KOPT-K1 (cell line): ENCODE data around the gene DUSP28.
A peak's percentile ranks its signal among the peaks of the same experiment; 100 is the strongest.

Source experiments
- H3K27ac ChIP-seq: fragments of 200-600 bp; sonication (generic); 2 replicates; pipeline ENCODE4 v1.5.1; 2016; ENCODE audit warnings: antibody characterized with exemption, mild to moderate bottlenecking, low read depth, low read length; ENCODE audit not compliant: poor library complexity, severe bottlenecking
- H3K36me3 ChIP-seq: fragments of 200-600 bp; sonication (generic); 2 replicates; pipeline ENCODE4 v1.5.1; 2017; ENCODE audit warnings: antibody characterized with exemption, mild to moderate bottlenecking, low read length, moderate library complexity; ENCODE audit not compliant: insufficient read depth
- H3K9me3 ChIP-seq: fragments of 200-600 bp; sonication (generic); 2 replicates; pipeline ENCODE4 v1.5.1; 2017; ENCODE audit warnings: antibody characterized with exemption, low read length, mild to moderate bottlenecking; ENCODE audit not compliant: insufficient read depth, poor library complexity, severe bottlenecking

The DUSP28 gene

GRCh38 chr2:240571314-240571973 is 11.3 kb downstream of the DUSP28 start:
- Histone ChIP-seq H3K9me3 (no peaks in the 10 kb centered on the region), H3K36me3 (peaks cover 34% of the 10 kb centered on the region; the same call in 1 of the 2 replicates), H3K27ac (no peak overlapping the region)

- Histone ChIP-seq H3K9me3 (no peaks in the 10 kb centered on the region), H3K36me3 (peaks cover 43% of the 10 kb centered on the region; the same call in 1 of the 2 replicates), H3K27ac (no peak overlapping the region)
Observed at GRCh38 chr2:240572141-240573031, 12.2 kb downstream of the DUSP28 start.

DNA sequence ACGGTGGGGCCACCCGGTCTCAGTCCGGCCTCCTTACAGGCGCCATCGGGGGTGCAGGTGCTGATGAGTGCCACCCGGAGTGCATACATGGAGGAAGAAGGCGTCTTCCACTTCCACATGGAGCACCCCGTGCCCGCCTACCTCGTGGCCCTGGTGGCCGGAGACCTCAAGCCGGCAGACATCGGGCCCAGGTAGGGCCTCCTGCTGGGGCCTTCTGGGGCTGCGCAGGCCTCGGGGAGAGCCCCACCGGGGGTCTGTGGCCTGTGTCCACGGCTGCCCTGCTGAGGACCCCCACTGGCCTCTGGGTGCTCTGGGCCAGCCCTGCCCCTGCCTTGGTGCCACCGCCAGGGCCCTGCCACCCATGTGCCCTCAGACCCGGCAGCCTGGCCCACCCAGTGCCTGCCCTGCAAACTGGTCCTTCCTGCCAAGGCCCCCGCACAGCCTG is 12.9 kb downstream of the DUSP28 start:
- H3K27ac ChIP-seq: no peak overlapping the region
- no peaks in the 10 kb centered on the region for H3K9me3 ChIP-seq
- H3K36me3 ChIP-seq: peaks cover 50% of the 10 kb centered on the region; the same call in 1 of the 2 replicates

GRCh38 chr2:240573516-240574385 is 13.6 kb downstream of the DUSP28 start:
- Histone ChIP-seq H3K9me3 (no peaks in the 10 kb centered on the region), H3K27ac (no peak overlapping the region), H3K36me3 (peaks cover 57% of the 10 kb centered on the region; the same call in 1 of the 2 replicates)

DNA sequence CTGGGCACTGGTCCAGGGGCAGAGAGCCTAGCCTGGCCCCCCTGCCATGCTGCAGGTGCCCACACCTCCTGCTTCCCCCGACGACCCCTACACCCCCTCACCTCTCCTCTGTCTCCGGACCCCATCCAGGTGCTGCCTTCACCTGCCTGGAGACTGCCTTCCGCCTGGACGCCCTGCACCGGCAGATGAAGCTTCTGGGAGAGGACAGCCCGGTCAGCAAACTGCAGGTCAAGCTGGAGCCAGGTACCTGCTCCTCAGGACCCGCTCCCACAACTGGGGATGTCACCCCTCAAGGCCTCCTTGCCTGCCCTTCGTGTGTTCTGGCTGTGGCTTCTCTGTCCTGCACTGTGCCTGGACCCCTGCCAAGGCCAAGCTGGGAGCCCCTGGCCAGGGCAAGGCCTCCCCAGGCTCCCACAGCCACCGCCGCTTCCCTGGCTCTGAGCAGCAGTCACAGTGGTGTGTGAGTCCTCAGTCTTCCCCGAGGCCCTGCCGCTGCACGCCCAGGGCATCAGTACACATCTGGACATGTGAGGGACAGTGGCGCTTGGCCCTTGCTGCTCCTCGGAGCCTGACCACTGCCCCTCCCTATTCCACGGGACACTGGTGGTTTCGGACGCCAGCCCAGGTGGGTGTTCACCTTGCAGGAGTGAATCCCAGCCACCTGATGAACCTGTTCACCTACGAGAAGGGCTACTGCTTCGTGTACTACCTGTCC is 14.4 kb downstream of the DUSP28 start:
- H3K9me3 ChIP-seq: no peaks in the 10 kb centered on the region
- no peak overlapping the region for H3K27ac ChIP-seq
- peaks cover 59% of the 10 kb centered on the region; the same call in 1 of the 2 replicates for H3K36me3 ChIP-seq

DNA sequence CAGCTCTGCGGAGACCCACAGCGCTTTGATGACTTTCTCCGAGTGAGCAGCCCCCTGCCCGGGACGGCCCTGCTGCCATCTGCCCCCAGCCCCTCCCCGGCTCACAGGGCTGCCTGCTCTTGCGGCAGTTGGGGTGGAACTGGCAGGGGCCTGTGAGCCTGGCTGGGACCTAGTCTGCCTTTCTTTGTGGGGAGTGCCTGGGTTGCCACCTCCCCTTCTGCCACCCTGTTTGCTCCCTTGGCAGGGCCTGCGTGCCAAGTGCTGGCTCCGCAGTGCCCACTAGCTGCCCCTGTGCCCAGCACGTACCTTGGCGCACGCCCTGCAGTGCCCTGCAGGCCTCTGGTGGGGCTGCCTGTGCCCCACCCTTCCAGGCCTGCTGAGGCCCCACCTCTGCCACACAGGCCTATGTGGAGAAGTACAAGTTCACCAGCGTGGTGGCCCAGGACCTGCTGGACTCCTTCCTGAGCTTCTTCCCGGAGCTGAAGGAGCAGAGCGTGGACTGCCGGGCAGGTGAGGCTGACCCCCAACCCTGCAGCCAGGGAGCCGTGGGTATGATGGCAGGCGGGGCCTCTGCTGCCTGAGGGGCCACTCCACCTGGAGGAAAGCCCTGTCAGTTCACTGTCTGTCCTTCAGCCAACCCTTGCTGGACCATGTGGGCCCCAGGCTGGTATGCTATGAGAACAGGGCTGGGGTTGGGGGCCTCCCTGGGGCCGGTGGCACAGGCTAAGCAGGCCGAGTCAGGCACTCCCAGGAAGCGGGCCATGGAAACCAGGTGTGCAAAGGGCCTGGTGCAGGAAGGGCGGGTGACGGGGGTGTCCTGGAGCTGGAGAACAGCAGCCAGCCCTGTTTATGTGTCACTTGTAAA is 15.2 kb downstream of the DUSP28 start:
- no peak overlapping the region for H3K27ac ChIP-seq
- peaks cover 59% of the 10 kb centered on the region; the same call in 1 of the 2 replicates for H3K36me3 ChIP-seq
- no peaks in the 10 kb centered on the region for H3K9me3 ChIP-seq

DNA sequence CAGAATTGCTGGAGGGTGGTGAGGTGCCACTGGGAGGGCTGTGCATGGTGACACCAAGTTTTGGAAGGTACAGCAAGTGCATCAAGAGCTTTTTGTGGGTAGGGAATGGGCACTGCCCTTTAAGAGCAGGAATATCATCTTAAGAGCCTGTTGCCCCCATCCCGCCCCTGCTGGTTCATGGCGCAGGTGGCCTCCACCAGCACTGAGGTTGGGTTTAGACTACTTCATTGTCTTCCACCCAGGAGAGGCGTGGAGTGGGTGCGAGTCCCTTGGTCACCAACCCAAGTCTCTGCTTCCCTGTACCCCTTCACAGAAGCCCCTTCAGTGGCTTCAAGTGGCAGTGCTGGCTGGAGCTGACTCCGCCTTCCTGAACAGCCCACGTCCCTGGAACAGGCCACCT is 15.9 kb downstream of the DUSP28 start:
- peaks cover 59% of the 10 kb centered on the region; the same call in 1 of the 2 replicates for H3K36me3 ChIP-seq
- H3K9me3 ChIP-seq: no peaks in the 10 kb centered on the region
- H3K27ac ChIP-seq: no peak overlapping the region

DNA sequence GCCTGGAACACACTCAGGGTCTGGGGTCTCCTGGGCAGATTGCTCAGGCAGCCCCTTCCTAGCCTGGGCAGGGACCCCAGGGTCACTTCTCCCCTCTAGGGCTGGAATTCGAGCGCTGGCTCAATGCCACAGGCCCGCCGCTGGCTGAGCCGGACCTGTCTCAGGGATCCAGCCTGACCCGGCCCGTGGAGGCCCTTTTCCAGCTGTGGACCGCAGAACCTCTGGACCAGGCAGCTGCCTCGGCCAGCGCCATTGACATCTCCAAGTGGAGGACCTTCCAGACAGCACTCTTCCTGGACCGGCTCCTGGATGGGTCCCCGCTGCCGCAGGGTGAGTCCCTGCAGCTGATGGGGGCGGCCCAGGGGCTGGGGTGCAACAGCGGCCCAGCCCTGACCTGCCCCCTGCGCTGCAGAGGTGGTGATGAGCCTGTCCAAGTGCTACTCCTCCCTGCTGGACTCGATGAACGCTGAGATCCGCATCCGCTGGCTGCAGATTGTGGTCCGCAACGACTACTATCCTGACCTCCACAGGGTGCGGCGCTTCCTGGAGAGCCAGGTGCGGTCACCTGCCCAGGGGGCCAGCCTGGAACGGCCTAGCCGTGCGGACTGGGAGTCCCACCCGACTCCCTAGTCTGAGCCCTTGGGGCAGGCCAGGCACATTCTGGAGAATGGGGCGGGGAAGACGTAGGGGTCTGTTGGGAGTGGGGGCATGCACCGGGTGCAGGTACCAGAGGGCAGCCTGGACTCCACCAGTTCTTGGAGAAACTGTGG is 16.5 kb downstream of the DUSP28 start:
- Histone ChIP-seq H3K27ac (no peak overlapping the region), H3K36me3 (peaks cover 59% of the 10 kb centered on the region; the same call in 1 of the 2 replicates), H3K9me3 (no peaks in the 10 kb centered on the region)

GRCh38 chr2:240577281-240578109 is 17.3 kb downstream of the DUSP28 start:
- H3K9me3 ChIP-seq: no peaks in the 10 kb centered on the region
- H3K36me3 ChIP-seq: peaks cover 53% of the 10 kb centered on the region; the same call in 1 of the 2 replicates
- no peak overlapping the region for H3K27ac ChIP-seq

- Histone ChIP-seq H3K27ac (no peak overlapping the region), H3K36me3 (peaks cover 54% of the 10 kb centered on the region; the same call in 1 of the 2 replicates), H3K9me3 (no peaks in the 10 kb centered on the region)
Observed at GRCh38 chr2:240578110-240578450, 17.9 kb downstream of the DUSP28 start.

DNA sequence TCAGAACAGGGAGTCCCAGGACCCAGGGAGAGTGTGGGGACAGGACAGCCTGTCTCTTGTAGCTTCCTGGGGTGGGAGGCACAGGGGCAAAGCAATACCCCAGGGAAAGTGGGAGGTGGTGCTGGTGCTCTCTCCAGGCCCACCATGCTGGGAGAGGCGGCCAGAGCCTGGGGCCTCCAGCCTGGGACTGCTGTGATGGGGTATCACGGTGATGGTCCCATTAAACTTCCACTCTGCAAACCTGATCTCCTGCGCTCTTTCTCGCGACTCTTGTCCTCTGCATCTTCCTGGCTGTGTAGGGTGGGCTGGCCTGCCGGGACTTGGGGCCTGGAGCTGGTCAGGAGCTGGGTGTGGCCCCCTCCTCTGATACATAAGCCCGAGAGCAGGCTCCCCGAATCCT is 18.3 kb downstream of the DUSP28 start:
- Histone ChIP-seq H3K36me3 (peaks cover 54% of the 10 kb centered on the region; the same call in 1 of the 2 replicates), H3K27ac (no peak overlapping the region), H3K9me3 (no peaks in the 10 kb centered on the region)

GRCh38 chr2:240579071-240579762 is 19.1 kb downstream of the DUSP28 start:
- H3K27ac ChIP-seq: peak overlapping the region; percentile 1
- H3K9me3 ChIP-seq: no peaks in the 10 kb centered on the region

More at GRCh38 chr2:240579071-240579762, 19.1 kb downstream of the DUSP28 start:
- peaks cover 51% of the 10 kb centered on the region; the same call in 1 of the 2 replicates for H3K36me3 ChIP-seq
